ENCODE results near the gene RAB25. TPM values are rescaled to one million over a fixed set of nuclear protein-coding genes. Genes with fewer than 3 reads are reported as not detected.

RAB25 gene
- total and polyA plus RNA-seq, 2 of the 13 experiments (the other 11 are each of a cell fraction or from before 2014, with no cell fraction given) = 0.20 to 0.22 TPM

DNA sequence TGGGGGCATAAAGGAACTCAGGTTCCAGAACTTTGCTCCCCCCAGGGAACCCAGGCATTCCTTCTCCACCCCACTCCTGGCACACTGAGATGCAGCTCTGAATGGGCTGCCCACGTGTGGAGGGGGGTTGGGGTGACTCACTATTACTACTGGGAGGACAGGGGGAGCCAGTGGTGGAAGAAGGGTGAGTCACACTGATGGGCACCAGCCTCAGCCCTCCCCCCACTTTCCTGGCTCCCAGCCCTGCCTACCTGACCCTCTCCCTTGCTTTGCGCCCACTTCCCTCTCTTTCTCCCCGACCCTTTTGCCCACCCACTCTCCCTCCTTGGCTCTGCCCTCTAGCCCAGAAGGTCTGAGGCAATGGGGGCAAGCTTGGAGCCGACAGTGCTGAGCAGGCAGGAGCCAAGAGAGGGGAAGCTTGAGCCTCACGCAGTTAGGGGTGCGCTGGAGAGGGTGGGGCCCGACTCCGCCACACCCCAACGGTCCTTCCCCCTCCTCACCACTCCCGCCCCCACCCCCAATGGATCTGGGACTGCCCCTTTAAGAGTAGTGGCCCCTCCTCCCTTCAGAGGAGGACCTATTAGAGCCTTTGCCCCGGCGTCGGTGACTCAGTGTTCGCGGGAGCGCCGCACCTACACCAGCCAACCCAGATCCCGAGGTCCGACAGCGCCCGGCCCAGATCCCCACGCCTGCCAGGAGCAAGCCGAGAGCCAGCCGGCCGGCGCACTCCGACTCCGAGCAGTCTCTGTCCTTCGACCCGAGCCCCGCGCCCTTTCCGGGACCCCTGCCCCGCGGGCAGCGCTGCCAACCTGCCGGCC is 53.4 kb downstream of the RAB25 start, which contains the start of gene LMNA (continued):
- TF ChIP-seq, protein P1, sequence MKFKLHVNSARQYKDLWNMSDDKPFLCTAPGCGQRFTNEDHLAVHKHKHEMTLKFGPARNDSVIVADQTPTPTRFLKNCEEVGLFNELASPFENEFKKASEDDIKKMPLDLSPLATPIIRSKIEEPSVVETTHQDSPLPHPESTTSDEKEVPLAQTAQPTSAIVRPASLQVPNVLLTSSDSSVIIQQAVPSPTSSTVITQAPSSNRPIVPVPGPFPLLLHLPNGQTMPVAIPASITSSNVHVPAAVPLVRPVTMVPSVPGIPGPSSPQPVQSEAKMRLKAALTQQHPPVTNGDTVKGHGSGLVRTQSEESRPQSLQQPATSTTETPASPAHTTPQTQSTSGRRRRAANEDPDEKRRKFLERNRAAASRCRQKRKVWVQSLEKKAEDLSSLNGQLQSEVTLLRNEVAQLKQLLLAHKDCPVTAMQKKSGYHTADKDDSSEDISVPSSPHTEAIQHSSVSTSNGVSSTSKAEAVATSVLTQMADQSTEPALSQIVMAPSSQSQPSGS (CRISPR knock-in tag; IDR thresholded peaks at IDR 0.05) = no peak
- TF ChIP-seq ZSCAN20 (CRISPR knock-in tag; IDR thresholded peaks at IDR 0.05; ENCODE audit: borderline replicate concordance) (no peak), HCFC1 (IDR thresholded peaks at IDR 0.05; ENCODE audit: low read depth, low read length) (no peak), SIX1 (CRISPR knock-in tag; IDR thresholded peaks at IDR 0.05; ENCODE audit: borderline replicate concordance) (no peak), TAF1 (CRISPR knock-in tag; IDR thresholded peaks at IDR 0.05) (peak; percentile 79), SIN3B (IDR thresholded peaks at IDR 0.05; ENCODE audit: low read length) (0 out of 2 replicates have a peak, but pooled peaks have one; percentile 25), EED (CRISPR knock-in tag; IDR thresholded peaks at IDR 0.05) (no peak; the same call in 1 of the 2 replicates), NR2F2 (IDR thresholded peaks at IDR 0.05; ENCODE audit: borderline replicate concordance, low read depth) (no peak), PRDM10 (CRISPR knock-in tag; IDR thresholded peaks at IDR 0.05; ENCODE audit: low read depth) (peak; percentile 65; the same call in 1 of the 2 replicates), ZNF232 (CRISPR knock-in tag; IDR thresholded peaks at IDR 0.05; ENCODE audit: borderline replicate concordance) (0 out of 2 replicates have a peak, but pooled peaks have one; percentile 54), ZNF124 (CRISPR knock-in tag; IDR thresholded peaks at IDR 0.05) (peak; percentile 97), ZNF773 (CRISPR knock-in tag; IDR thresholded peaks at IDR 0.05; ENCODE audit: borderline replicate concordance) (no peak), CAMTA2 (CRISPR knock-in tag; IDR thresholded peaks at IDR 0.05; ENCODE audit: borderline replicate concordance) (peak; percentile 81), ZNF503 (CRISPR knock-in tag; IDR thresholded peaks at IDR 0.05) (no peak), SAP130 (CRISPR knock-in tag; IDR thresholded peaks at IDR 0.05; ENCODE audit: low read depth) (peak; percentile 81), MBNL3 (CRISPR knock-in tag; conservative IDR thresholded peaks at IDR 0.05) (no peak), AKAP8 (CRISPR knock-in tag; IDR thresholded peaks at IDR 0.05) (no peak), PAF1 (CRISPR knock-in tag; IDR thresholded peaks at IDR 0.05) (no peak), TCF12 (IDR thresholded peaks at IDR 0.05) (no peak), TCF12 (CRISPR knock-in tag; IDR thresholded peaks at IDR 0.05) (no peak; the same call in 1 of the 2 replicates), EHMT2 (IDR thresholded peaks at IDR 0.05; ENCODE audit: borderline replicate concordance, low read depth, low read length) (no peak), KLF12 (CRISPR knock-in tag; IDR thresholded peaks at IDR 0.05; ENCODE audit: borderline replicate concordance) (no peak), KMT2A (CRISPR knock-in tag; IDR thresholded peaks at IDR 0.05) (no peak)
- TF ChIP-seq, protein P2, sequence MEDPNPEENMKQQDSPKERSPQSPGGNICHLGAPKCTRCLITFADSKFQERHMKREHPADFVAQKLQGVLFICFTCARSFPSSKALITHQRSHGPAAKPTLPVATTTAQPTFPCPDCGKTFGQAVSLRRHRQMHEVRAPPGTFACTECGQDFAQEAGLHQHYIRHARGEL (CRISPR knock-in tag; IDR thresholded peaks at IDR 0.05) = no peak
